Astrocyte of the spinal cord (primary cell): ENCODE data around the gene ZNF565.
"Not testable (repeated sequence)": the region's sequence is repeated elsewhere in the genome, so short reads cannot be mapped to it uniquely, and the experiment has no call there.

ENCODE experiments used
- DNase-seq: peaks from one replicate; pipeline ENCODE4 v3.0.0; 2011; ENCODE audit warnings: low read depth, low spot score
- H3K4me3 ChIP-seq: 2 replicates; pipeline ENCODE4 v1.5.1; 2011; ENCODE audit warnings: low read depth, mild to moderate bottlenecking, low read length, moderate library complexity
- in situ Hi-C: cut with HindIII; loops from 2 replicates; pipeline ENCODE4 v1.10.0; 2017; ENCODE audit warnings: low sequenced_read_pairs
- TF ChIP-seq, protein P1 (sequence below): IDR thresholded peaks from 2 replicates; pipeline ENCODE4 v1.5.1; 2012; ENCODE audit warnings: low read depth, mild to moderate bottlenecking, low read length, inconsistent platforms

Gene ZNF565

DNA sequence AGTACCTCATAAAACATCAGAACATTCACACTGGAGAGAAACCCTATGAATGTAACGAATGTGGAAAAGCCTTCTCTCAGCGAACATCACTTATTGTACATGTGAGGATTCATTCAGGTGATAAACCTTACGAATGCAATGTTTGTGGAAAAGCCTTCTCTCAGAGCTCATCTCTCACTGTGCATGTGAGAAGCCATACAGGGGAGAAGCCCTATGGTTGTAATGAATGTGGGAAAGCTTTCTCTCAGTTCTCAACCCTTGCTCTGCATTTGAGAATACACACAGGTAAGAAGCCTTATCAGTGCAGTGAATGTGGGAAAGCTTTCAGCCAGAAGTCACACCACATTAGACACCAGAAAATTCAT lies 22.5 kb upstream of the ZNF565 start:
- TF ChIP-seq, protein P1, sequence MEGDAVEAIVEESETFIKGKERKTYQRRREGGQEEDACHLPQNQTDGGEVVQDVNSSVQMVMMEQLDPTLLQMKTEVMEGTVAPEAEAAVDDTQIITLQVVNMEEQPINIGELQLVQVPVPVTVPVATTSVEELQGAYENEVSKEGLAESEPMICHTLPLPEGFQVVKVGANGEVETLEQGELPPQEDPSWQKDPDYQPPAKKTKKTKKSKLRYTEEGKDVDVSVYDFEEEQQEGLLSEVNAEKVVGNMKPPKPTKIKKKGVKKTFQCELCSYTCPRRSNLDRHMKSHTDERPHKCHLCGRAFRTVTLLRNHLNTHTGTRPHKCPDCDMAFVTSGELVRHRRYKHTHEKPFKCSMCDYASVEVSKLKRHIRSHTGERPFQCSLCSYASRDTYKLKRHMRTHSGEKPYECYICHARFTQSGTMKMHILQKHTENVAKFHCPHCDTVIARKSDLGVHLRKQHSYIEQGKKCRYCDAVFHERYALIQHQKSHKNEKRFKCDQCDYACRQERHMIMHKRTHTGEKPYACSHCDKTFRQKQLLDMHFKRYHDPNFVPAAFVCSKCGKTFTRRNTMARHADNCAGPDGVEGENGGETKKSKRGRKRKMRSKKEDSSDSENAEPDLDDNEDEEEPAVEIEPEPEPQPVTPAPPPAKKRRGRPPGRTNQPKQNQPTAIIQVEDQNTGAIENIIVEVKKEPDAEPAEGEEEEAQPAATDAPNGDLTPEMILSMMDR = no peak
- no peak overlapping the region for H3K4me3 ChIP-seq
- in situ Hi-C loops = no loop called here

DNA sequence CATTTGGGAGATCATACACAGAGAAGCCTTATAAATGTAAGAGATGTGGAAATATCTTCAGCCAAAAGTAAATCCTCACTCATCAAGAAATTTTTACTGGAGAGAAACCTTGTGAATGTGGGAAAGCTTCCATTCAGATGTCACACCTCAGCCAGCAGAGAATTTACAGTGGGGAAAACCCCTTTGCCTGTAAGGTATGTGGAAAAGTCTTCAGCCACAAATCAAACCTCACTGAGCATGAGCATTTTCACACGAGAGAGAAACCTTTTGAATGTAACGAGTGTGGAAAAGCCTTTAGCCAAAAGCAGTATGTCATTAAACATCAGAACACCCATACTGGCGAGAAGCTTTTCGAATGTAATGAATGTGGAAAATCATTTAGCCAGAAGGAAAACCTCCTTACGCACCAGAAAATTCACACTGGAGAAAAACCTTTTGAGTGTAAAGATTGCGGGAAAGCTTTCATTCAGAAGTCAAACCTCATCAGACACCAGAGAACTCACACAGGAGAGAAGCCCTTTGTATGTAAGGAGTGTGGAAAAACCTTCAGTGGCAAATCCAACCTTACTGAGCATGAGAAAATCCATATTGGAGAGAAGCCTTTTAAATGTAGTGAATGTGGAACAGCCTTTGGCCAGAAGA lies 22.0 kb upstream of the ZNF565 start:
- in situ Hi-C loops = no loop called here
- DNase-seq = no peak
- TF ChIP-seq, protein P1 = no peak
- no peak overlapping the region for H3K4me3 ChIP-seq

More for the DNA sequence above, 22.5 kb upstream of the ZNF565 start:
- no peak for DNase-seq

DNA sequence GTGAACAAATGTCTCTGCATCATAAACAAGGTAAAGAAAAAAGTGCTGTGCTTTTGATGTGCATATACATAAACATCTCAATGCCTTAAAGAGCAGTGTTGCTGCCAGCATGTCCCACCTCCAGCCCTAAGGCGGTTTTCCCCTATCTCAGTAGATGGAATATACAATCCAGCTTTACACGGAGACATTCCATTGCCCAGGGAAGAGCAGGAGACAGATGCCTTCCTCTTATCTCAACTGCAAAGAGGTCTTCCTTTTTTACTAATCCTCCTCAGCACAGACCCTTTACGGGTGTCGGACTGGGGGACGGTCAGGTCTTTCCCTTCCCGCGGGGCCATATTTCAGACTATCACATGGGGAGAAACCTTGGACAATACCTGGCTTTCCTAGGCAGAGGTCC lies 19.2 kb upstream of the ZNF565 start:
- DNase-seq, H3K4me3 ChIP-seq, in situ Hi-C loops: not testable (repeated sequence)

DNA sequence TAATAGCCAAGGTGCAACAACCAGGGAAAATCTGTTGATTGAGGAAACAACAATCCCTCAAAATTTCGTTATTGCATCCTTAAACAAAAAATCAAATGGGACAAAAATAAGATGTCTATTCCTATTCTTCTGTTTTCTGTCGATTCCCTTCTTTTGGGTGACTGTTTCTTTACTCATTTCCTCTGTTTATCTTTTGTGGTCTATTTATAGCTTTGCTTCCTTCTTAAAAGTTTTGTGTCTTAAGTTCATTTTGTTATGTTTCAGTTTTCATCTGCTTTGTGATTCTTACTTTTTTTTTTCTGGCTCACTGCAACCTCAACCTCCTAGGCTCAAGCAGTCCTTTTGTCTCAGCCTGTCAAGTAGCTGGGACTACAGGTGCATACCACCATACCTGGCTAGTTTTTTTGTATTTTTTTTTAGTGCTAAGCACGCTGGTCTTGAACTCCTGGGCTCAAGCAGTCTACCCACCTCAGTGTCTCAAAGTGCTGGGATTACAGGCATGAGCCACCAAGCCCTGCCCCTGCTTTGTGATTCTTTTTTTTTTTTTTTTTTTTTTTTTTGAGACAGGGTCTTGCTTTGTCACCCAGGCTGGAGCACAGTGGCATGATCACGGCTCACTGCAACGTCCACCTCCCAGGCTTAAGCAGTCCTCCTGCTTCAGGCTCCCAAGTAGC lies 10.9 kb upstream of the ZNF565 start:
- DNase-seq = peak; percentile 59
- H3K4me3 ChIP-seq = no peak overlapping the region
- in situ Hi-C loops = no loop called here
- TF ChIP-seq, protein P1 = no peak

- TF ChIP-seq, protein P1 = no peak
- no peak for DNase-seq
- in situ Hi-C loops = no loop called here
- H3K4me3 ChIP-seq = no peak overlapping the region
These were observed 8.0 kb upstream of the ZNF565 start for GRCh38 chr19:36222503-36222902.

- in situ Hi-C loops = no loop called here
- no peak for DNase-seq
- TF ChIP-seq, protein P1 = no peak
- no peak overlapping the region for H3K4me3 ChIP-seq
These were observed 7.0 kb upstream of the ZNF565 start for GRCh38 chr19:36221474-36221873.

DNA sequence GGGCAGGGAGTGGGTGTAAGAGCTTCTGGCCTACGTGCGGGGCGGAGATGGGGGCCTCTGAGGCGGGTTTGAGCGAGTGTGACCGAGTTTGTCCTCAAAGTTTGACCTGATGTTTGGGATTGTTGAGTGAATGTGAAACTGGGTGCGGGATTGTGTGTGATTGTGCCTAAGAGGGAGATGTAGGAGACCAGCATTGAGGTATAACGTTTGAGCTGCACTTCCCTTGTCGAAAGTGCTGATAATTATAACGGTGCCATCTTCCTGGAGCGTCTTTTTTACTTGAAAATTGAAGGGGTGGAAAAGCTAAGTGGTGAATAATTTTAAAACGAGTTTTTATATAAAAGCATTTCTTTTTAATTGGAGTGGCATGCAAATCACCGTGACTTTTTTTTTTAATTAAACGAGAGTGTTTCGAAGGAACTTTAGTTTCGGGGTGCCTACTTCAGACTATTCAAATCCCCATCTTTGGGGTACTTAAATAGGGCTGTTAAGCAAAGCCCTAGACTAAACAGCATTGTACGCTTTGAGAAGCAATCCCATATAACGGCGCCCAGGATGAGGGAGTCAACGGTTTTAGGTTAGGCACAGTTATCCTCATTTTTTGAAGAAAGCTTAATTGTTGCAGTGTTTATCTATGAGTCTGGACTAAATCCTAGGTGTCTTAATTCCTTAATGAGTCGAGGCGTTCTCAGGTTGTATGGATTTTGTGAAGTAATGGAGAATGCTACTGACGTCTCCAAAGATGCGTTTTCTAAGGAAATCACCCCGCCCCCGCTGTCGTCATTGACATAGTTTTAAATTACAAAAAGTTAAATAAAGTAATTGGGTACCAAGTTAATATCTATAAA lies 1.0 kb upstream of the ZNF565 start:
- DNase-seq = peak; percentile 60
- peak overlapping the region; percentile 83 for H3K4me3 ChIP-seq
- in situ Hi-C loops = no loop called here
- TF ChIP-seq, protein P1 = no peak
